Measurements from ENCODE around the gene CREB3L4.
"Not testable (repeated sequence)": the region's sequence is repeated elsewhere in the genome, so short reads cannot be mapped to it uniquely, and the experiment has no call there.

The CREB3L4 gene

DNA sequence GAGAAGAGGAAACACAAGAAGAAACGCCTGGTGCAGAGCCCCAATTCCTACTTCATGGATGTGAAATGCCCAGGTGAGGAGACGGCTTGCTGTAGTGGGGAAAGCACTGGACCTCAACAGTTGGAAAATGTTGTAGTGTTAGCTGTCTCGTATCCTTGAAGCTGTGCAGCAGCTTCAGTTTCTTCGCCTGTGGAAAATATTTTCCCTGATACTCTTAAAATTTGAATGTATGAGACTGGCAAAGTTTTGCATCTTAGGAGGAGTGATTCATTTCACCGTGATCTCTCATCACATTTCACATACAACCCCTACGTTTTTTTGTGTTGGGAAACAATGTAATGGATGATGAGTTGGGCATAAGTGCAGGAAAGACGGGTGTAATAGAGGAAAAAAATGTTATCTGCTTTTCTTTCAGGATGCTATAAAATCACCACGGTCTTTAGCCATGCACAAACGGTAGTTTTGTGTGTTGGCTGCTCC lies 23.5 kb downstream of the CREB3L4 start:
- POLR2A ChIA-PET: interaction anchor here (0.9 to 2.8 kb wide), 13 partner anchors 8 to 446 kb away, joined by 3 to 42 read pairs (median 9); partner anchors contain the start of genes CREB3L4, DENND4B, JTB and SLC39A1
- no peak for DNase-seq (ENCODE audit: low read depth, low spot score)
- TF ChIP-seq, protein P1, sequence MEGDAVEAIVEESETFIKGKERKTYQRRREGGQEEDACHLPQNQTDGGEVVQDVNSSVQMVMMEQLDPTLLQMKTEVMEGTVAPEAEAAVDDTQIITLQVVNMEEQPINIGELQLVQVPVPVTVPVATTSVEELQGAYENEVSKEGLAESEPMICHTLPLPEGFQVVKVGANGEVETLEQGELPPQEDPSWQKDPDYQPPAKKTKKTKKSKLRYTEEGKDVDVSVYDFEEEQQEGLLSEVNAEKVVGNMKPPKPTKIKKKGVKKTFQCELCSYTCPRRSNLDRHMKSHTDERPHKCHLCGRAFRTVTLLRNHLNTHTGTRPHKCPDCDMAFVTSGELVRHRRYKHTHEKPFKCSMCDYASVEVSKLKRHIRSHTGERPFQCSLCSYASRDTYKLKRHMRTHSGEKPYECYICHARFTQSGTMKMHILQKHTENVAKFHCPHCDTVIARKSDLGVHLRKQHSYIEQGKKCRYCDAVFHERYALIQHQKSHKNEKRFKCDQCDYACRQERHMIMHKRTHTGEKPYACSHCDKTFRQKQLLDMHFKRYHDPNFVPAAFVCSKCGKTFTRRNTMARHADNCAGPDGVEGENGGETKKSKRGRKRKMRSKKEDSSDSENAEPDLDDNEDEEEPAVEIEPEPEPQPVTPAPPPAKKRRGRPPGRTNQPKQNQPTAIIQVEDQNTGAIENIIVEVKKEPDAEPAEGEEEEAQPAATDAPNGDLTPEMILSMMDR (IDR thresholded peaks at IDR 0.05; ENCODE audit: insufficient read depth, low read length, missing control alignments): no peak
- CTCF ChIA-PET: interaction anchor here (0.7 to 2.5 kb wide), 4 partner anchors 10 to 315 kb away, joined by 3 to 10 read pairs (median 3); no protein-coding TSS in a partner anchor
- H3K4me3 ChIP-seq (ENCODE audit: low read depth, low read length): peak overlapping the region; percentile 69

DNA sequence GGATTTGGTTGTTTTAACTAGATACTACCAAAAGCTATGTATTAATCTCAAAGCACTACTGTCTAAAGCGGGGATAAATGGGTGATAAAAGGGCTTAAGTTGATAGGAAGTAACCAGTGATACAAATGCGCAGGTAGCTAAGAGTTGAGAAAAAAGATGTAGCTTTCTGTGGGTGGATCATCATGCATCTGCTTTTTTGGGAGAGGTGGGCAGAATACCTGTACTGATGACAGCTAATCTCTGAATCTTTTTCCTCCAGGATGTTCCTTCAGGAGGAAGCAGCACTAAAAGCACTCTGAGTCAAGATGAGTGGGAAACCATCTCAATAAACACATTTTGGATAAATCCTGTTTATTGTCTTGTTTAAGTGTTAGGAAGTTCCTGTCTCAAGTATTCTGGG lies 24.1 kb downstream of the CREB3L4 start:
- POLR2A ChIA-PET: interaction anchor here (0.9 to 2.8 kb wide), 5 partner anchors 8 to 447 kb away, joined by 3 to 19 read pairs (median 9); partner anchors contain the start of gene CREB3L4
- TF ChIP-seq, protein P1 (IDR thresholded peaks at IDR 0.05; ENCODE audit: insufficient read depth, low read length, missing control alignments): no peak
- H3K4me3 ChIP-seq (ENCODE audit: low read depth, low read length): peak overlapping the region; percentile 69
- DNase-seq (ENCODE audit: low read depth, low spot score): no peak
- CTCF ChIA-PET: interaction anchor here (1.0 to 2.5 kb wide), 4 partner anchors 312 to 315 kb away, joined by 3 to 10 read pairs (median 3); no protein-coding TSS in a partner anchor

DNA sequence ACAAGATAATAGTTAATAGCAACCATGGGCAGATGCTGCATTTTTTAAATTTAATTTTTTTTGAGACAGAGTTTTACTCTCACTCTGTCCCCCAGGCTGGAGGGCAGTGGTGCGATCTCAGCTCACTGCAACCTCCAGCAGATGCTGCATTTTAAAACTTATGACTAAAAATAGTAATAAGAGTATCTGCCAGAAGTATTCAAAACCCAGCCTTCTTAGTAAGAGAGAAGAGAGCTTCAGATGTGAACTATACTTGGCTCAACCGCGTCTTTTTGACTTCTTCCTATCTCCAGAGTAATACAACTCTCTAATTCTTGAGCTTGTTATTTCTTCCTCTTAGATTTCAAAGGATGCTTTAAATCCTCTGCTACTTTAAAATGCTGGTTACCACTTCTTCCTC lies 27.5 kb downstream of the CREB3L4 start:
- CTCF ChIA-PET: interaction anchor here (1.6 kb wide), 1 partner anchor 9 kb away, joined by 12 read pairs; the partner anchor contains the start of gene RAB13
- no peak for DNase-seq (ENCODE audit: low read depth, low spot score)
- no peak overlapping the region for H3K4me3 ChIP-seq (ENCODE audit: low read depth, low read length)
- TF ChIP-seq, protein P1 (IDR thresholded peaks at IDR 0.05; ENCODE audit: insufficient read depth, low read length, missing control alignments): no peak
- POLR2A ChIA-PET: interaction anchor here (0.6 to 0.7 kb wide), 2 partner anchors 27 to 204 kb away, joined by 3 read pairs; no protein-coding TSS in a partner anchor

DNA sequence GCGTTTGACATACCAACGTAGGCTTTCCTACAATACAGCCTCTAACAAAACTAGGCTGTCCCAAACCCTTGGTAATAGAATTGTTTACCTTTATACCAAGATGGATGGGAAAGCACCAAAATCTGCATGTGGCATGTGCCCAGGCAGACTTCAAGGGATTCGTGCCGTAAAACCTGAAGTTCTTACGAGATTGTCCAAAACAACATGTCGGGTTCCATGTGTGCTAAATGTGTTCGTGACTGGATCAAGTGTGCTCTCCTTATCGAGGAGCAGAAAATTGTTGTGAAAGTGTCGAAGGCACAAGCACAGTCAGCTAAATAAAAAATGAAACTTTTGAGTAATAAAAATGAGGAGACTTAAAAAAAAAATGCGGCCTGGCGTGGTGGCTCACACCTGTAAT lies 27.9 kb downstream of the CREB3L4 start:
- ChIA-PET CTCF (interaction anchor here (1.6 kb wide), 1 partner anchor 9 kb away, joined by 12 read pairs; the partner anchor contains the start of gene RAB13), POLR2A (no interaction called here)
- TF ChIP-seq, protein P1 (IDR thresholded peaks at IDR 0.05; ENCODE audit: insufficient read depth, low read length, missing control alignments): no peak
- no peak for DNase-seq (ENCODE audit: low read depth, low spot score)
- no peak overlapping the region for H3K4me3 ChIP-seq (ENCODE audit: low read depth, low read length)

DNA sequence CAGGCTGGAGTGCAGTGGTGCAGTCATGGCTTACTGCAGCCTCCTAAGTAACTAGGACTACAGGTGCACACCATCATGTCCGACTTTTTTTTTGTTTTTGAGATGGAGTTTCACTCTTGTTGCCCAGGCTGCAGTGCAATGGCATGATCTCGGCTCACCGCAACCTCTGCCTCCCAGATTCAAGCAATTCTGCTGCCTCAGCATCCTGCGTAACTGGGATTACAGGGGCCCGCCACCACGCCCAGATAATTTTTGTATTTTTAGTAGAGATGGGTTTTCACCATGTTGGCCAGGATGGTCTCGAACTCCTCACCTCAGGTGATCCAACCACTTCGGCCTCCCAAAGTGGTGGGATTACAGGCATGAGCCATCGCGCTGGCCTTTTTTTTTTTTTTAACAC lies 29.2 kb downstream of the CREB3L4 start:
- POLR2A ChIA-PET; CTCF ChIA-PET; H3K4me3 ChIP-seq (ENCODE audit: low read depth, low read length); DNase-seq (ENCODE audit: low read depth, low spot score): not testable (repeated sequence)

DNA sequence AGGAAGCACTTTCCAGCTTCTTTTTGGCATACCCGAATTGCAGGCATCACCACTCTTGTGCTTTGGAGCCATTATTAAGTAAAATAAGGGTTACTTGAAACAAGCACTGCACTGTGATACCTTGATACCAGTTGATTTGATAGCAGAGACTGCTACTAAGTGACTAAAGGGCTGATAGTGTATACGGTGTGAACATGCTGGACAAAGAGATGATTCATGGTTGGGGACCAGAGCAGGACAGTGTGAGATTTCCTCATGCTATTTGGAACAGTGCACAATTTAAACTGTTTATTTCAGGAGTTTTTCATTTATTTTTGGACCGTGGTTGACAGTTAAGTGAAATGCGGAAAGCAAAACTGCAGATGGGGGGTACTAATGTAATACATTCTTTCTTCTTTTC lies 32.7 kb downstream of the CREB3L4 start:
- TF ChIP-seq, protein P1 (IDR thresholded peaks at IDR 0.05; ENCODE audit: insufficient read depth, low read length, missing control alignments): no peak
- POLR2A ChIA-PET: interaction anchor here (1.1 to 2.2 kb wide), 2 partner anchors 10 to 23 kb away, joined by 3 to 16 read pairs; partner anchors contain the start of gene RPS27
- DNase-seq (ENCODE audit: low read depth, low spot score): no peak
- CTCF ChIA-PET: interaction anchor here (1.0 to 1.1 kb wide), 2 partner anchors 9 to 13 kb away, joined by 3 read pairs; no protein-coding TSS in a partner anchor
- H3K4me3 ChIP-seq (ENCODE audit: low read depth, low read length): no peak overlapping the region
